ENCODE measurements around the gene RBM14. TPM values are rescaled to one million over a fixed set of nuclear protein-coding genes. Genes with fewer than 3 reads are reported as not detected.

The RBM14 gene
- total RNA-seq, 1 donor from 2014 or later, result 124 TPM

- TF ChIP-seq, protein P1, sequence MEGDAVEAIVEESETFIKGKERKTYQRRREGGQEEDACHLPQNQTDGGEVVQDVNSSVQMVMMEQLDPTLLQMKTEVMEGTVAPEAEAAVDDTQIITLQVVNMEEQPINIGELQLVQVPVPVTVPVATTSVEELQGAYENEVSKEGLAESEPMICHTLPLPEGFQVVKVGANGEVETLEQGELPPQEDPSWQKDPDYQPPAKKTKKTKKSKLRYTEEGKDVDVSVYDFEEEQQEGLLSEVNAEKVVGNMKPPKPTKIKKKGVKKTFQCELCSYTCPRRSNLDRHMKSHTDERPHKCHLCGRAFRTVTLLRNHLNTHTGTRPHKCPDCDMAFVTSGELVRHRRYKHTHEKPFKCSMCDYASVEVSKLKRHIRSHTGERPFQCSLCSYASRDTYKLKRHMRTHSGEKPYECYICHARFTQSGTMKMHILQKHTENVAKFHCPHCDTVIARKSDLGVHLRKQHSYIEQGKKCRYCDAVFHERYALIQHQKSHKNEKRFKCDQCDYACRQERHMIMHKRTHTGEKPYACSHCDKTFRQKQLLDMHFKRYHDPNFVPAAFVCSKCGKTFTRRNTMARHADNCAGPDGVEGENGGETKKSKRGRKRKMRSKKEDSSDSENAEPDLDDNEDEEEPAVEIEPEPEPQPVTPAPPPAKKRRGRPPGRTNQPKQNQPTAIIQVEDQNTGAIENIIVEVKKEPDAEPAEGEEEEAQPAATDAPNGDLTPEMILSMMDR (IDR thresholded peaks at IDR 0.05; ENCODE audit: unreplicated experiment), result no peak
These were observed 6.5 kb upstream of the RBM14 start for GRCh38 chr11:66609721-66610617.

GRCh38 chr11:66612458-66612857 is 4.0 kb upstream of the RBM14 start:
- Mint-ChIP-seq H3K4me3 (ENCODE audit: low read depth) (no peak overlapping the region), H3K36me3 (ENCODE audit: insufficient read depth) (peaks cover 1% of the 10 kb centered on the region), H3K27ac (no peak overlapping the region), H3K4me1 (ENCODE audit: low read depth) (peaks cover 6% of the 10 kb centered on the region), H3K9me3 (ENCODE audit: low read depth) (no peaks in the 10 kb centered on the region), H3K27me3 (no peaks in the 10 kb centered on the region)
- no peak for DNase-seq (ENCODE audit: low spot score, unreplicated experiment)
- TF ChIP-seq, protein P1 (IDR thresholded peaks at IDR 0.05; ENCODE audit: unreplicated experiment), result no peak

More at GRCh38 chr11:66609721-66610617, 6.5 kb upstream of the RBM14 start:
- H3K27me3 Mint-ChIP-seq, result no peaks in the 10 kb centered on the region
- H3K4me3 Mint-ChIP-seq (ENCODE audit: low read depth), result no peak overlapping the region
- H3K36me3 Mint-ChIP-seq (ENCODE audit: insufficient read depth), result peaks cover 3% of the 10 kb centered on the region
- DNase-seq (ENCODE audit: low spot score, unreplicated experiment), result no peak
- no peak overlapping the region for H3K27ac Mint-ChIP-seq
- H3K4me1 Mint-ChIP-seq (ENCODE audit: low read depth), result no peaks in the 10 kb centered on the region
- no peaks in the 10 kb centered on the region for H3K9me3 Mint-ChIP-seq (ENCODE audit: low read depth)

- H3K36me3 Mint-ChIP-seq (ENCODE audit: insufficient read depth), result peaks cover 6% of the 10 kb centered on the region
- no peaks in the 10 kb centered on the region for H3K9me3 Mint-ChIP-seq (ENCODE audit: low read depth)
- peaks cover 22% of the 10 kb centered on the region for H3K4me1 Mint-ChIP-seq (ENCODE audit: low read depth)
- TF ChIP-seq, protein P1 (IDR thresholded peaks at IDR 0.05; ENCODE audit: unreplicated experiment), result no peak
- no peaks in the 10 kb centered on the region for H3K27me3 Mint-ChIP-seq
- no peak overlapping the region for H3K4me3 Mint-ChIP-seq (ENCODE audit: low read depth)
- H3K27ac Mint-ChIP-seq, result no peak overlapping the region
- DNase-seq (ENCODE audit: low spot score, unreplicated experiment), result no peak
These were observed 2.4 kb upstream of the RBM14 start for GRCh38 chr11:66614073-66614472.

- TF ChIP-seq, protein P1 (IDR thresholded peaks at IDR 0.05; ENCODE audit: unreplicated experiment), result no peak
- Mint-ChIP-seq H3K4me3 (ENCODE audit: low read depth) (peak overlapping the region; percentile 98), H3K36me3 (ENCODE audit: insufficient read depth) (peaks cover 10% of the 10 kb centered on the region), H3K27me3 (no peaks in the 10 kb centered on the region), H3K9me3 (ENCODE audit: low read depth) (no peaks in the 10 kb centered on the region), H3K27ac (peak overlapping the region; percentile 99), H3K4me1 (ENCODE audit: low read depth) (peaks cover 35% of the 10 kb centered on the region)
- no peak for DNase-seq (ENCODE audit: low spot score, unreplicated experiment)
These were observed 865 bp downstream of the RBM14 start for GRCh38 chr11:66617155-66617834.

- peak overlapping the region; percentile 99 for H3K27ac Mint-ChIP-seq
- H3K36me3 Mint-ChIP-seq (ENCODE audit: insufficient read depth), result peaks cover 12% of the 10 kb centered on the region
- DNase-seq (ENCODE audit: low spot score, unreplicated experiment), result no peak
- no peaks in the 10 kb centered on the region for H3K27me3 Mint-ChIP-seq
- peak overlapping the region; percentile 98 for H3K4me3 Mint-ChIP-seq (ENCODE audit: low read depth)
- peaks cover 39% of the 10 kb centered on the region for H3K4me1 Mint-ChIP-seq (ENCODE audit: low read depth)
- no peaks in the 10 kb centered on the region for H3K9me3 Mint-ChIP-seq (ENCODE audit: low read depth)
- TF ChIP-seq, protein P1 (IDR thresholded peaks at IDR 0.05; ENCODE audit: unreplicated experiment), result no peak
These were observed 2.7 kb downstream of the RBM14 start for GRCh38 chr11:66619080-66619554.

Measured in progenitor cell of endocrine pancreas (in vitro differentiated cells).